ENCODE results near the gene PAX6. TPM values are rescaled to one million over a fixed set of nuclear protein-coding genes. Genes with fewer than 3 reads are reported as not detected.
"Not testable (repeated sequence)": the region's sequence is repeated elsewhere in the genome, so short reads cannot be mapped to it uniquely, and the experiment has no call there.

PAX6 gene
- polyA plus RNA-seq, 4 donors = 0.11 to 0.13 TPM; not detected in 2

DNA sequence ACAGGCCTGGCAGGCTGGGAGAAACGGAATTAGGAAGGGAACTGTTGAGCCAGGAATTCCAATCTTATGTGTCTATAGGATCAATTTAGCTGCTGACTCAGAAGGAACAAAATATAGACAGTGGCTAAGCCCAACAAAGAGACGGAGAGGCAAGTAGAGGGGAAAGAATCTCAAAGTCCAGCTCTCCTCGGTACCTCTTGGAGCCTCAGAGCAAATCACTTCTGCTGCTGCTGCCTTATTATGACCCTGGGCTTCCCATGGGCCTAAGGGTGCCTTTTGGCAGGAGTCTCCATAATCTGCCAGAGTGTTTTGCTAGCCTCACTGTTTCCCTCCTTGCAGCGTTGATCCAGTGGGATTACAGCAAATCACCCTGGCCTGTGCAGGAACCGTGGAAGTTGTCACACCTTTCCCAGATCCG lies 31.7 kb downstream of the PAX6 start:
- no peak for DNase-seq (ENCODE audit: low read depth in 4 of 4, low spot score in 3 of 4)

DNA sequence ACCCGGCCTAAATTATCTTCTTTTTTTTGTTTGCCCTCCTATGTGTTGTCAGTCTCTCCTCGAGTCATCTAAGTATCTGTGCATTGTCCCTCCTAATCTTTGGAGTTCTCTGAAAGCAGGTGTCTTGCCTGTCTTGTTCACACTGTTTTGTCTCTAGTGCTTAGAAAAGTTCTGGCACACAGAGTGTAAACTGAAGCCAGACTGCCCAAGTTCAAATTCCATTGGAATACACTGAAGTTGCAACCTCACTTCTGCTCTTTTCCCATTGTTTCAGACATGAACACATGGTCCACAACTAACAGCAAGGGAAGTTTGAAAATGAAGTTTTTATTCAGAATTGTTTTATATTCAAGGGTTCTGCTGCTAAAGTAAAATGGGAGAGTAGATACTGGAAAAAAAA lies 38.7 kb downstream of the PAX6 start:
- DNase-seq (ENCODE audit: low read depth in 4 of 4, low spot score in 3 of 4) = no peak

DNA sequence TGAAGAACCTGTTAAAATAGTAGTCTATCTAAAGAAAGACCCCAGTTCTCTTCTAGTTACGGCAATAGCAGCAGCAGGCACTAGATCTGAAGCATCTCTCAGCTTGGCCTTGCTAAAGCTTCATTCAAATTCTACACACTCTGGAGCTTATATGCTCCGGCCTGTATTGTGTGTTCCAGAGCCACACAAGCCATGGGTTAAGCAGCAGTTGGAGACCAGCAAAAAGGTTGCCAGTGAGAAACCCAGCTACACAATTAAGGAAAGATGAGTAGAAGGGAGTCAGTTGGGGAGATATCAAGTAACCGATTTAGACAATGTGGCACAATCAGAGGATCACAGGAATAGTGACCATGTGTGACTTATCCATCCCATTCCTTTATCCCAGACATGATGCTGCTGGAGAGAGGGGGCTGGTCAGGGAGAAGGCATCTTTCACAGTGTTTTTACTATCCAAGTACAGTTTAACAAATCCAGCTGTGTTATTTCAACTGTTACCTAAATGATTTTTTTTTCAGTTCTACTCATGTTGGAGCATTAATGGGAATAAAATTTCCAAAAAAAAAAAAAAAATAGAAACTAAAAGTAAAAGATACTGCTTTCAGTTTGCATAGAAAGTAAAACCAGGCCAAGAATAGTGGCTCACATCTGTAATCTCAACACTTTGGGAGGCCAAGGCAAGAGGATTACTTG lies 41.0 kb downstream of the PAX6 start:
- DNase-seq (ENCODE audit: low read depth in 4 of 4, low spot score in 3 of 4) = no peak

DNA sequence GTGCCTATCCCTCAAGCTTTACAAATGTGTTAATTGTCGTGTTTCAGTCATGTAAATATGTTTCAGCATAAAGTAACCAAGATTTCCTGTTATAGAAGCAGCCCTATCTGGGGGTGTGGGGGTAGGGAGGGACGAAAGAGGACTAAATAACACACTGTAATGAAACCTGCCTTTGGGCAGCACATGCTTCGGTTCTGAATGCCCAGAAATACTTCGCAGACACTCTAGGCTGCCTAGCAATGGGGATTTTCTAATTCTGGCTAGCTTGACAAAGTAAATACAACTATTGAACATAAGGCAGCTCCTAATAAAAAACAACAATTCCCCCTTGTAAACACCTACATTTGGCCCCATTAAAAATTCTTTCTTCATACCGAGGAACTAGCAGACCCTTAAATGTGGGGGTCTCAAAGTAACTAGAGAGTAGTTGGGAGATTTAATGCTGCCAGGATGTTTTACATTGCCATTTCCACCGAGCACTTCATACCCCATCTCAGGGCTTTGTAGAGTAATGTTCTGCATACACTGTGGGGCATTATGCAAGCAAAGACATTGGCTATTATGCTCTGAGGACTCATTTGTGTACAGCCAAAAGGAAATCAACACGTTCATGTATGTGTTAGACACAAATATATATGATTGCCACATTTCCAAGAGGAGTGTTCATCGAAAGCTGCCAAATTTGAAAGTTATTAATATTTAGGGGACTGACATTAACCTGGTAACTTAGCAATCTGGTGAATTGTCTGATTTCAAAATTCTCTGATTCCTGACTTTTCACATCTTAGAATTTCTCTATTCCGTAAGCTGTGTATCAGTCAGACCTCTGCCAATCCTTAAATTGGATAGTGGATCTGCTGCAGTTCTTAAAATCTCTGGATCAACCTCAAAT lies 42.1 kb downstream of the PAX6 start:
- no peak for DNase-seq (ENCODE audit: low read depth in 4 of 4, low spot score in 3 of 4)

DNA sequence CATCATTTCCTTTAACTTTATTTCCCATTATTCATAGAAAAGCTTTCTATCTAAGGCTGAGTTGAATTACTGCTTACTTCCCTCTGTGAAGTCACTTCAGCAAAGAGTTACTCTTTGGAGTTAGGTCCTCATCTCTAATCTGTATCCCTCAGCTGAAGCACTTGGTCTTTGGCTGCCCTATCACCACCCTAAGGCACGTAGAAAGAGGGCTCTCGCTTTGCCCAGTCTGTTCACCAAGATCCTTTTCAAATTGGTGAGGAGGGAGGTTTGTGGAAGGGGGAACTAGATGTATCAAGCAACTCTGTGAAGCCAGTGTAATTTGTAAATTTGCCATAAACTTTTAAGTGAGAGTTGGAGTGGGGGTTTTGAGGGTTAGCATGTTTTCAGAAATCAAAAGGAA lies 43.4 kb downstream of the PAX6 start:
- no peak for DNase-seq (ENCODE audit: low read depth in 4 of 4, low spot score in 3 of 4)

DNA sequence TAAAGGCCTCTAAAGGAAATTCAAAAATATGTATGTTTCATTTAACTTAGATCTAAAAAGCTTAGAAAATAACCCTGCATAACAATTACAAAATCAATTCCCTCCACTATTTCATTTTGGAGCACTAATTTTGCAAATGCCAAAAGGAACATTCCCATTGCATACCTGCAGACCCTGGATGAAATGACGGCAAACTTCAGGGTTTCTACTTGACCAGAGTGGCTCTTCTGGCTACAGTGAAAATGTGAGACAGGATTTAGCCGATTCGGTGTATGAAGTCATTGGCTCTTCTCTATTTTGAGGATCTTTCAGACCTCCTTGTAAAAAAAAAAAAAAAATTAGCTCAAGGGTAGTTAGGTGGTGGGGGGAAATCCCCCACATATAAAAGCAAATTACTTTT lies 44.1 kb downstream of the PAX6 start:
- no peak for DNase-seq (ENCODE audit: low read depth in 4 of 4, low spot score in 3 of 4)

DNA sequence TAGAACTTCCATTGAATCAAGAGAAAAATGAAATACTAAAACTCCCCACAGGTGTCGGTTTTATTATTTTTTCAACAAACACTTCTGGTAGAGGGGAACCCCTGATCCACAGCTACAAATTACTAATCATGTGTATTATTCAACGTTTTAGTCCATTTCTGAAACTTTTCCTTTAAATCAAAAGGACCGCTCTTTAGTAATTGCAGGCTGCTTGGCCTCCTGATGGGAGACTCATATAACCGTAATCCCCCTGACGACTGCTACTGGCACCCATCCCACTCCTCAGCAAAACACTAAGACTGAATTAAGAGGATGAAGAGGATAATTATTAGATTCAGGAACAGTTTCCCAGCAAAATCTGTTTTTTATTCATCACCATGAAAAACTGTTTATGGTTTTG lies 46.4 kb downstream of the PAX6 start:
- no peak for DNase-seq (ENCODE audit: low read depth in 4 of 4, low spot score in 3 of 4)

DNA sequence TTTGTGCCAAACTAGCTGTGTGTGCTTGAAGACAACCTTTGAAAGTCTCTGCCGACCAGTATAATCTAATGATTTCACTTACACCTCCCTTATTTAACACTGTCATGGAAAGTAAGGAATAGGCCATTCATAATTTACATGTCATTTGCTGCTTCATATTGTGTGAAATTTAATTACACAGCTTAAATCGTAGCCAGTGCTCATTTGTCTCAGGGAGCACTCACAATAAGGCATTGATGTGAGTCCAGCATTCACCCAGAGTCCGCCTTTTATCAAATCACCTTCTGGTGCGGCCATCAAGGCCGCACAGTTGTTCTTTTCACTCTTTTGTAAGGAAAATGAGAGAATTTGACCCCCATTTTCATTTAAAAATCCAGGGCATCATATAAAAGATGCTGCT lies 46.9 kb downstream of the PAX6 start:
- DNase-seq (ENCODE audit: low read depth in 4 of 4, low spot score in 3 of 4) = no peak

DNA sequence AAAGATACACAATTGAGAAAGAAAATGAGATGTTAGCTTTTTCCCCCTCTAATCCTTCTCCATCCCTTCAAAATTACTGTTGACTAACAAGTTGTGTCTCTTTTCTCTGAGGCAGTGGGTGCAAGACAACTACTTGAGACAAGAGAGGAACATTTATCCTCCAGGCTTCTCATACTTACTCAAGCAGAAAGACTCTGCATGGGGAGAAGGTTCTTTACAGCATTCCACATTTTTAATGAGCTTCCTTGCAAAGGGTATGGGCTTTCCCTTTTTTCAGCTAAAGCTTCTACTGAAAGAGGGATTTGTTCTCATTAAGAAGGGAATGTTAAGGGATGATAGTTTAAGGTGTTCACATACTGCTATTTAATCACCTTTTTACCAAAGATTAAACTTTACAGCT lies 47.8 kb downstream of the PAX6 start:
- DNase-seq (ENCODE audit: low read depth in 4 of 4, low spot score in 3 of 4) = no peak

DNA sequence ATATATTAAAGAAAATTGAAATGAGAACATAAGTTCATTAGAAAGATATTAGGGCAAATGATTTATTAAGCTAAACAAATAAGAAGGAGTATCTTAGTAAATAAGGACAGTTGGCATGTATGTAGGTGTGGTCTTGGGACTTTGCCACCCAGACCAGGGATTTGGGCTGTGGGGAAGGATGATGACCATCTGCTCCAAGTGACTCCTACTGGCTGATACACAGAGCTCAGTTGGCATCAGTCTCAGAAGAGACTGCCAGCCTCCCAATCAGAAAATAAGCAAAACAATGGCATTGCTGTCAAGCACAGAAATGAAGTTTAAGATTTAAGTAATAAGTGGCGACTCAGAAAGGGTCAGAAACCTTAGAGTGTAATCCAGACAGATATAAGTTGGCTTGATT lies 49.5 kb downstream of the PAX6 start:
- no peak for DNase-seq (ENCODE audit: low read depth in 4 of 4, low spot score in 3 of 4)

DNA sequence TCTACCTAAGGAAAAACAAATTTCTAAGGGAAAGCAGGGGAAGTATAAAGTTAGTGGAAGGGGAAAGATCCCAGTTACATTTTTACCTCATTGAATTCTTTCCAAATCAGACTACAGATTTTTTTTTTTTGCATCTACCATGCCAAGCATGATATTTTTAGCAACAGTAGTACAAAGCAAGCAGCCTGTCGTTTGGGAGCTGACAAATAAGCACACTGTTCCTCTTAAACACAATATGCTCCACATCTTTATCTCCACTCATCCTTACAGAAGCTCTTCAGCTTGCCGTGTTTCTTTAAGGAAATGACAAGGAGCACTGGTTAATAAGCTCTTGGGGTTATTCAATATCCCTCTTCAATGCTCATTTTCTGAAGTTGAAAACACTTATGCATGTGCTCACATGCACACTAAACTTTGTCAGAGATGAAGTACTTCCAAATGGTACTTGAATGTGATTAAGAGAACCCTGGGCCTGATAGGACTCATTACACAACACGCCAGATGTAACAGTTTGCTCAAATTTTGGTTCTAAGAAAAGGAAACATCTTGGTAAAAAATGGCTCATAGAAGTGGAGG lies 53.8 kb downstream of the PAX6 start:
- DNase-seq (ENCODE audit: low read depth in 4 of 4, low spot score in 3 of 4) = no peak

DNA sequence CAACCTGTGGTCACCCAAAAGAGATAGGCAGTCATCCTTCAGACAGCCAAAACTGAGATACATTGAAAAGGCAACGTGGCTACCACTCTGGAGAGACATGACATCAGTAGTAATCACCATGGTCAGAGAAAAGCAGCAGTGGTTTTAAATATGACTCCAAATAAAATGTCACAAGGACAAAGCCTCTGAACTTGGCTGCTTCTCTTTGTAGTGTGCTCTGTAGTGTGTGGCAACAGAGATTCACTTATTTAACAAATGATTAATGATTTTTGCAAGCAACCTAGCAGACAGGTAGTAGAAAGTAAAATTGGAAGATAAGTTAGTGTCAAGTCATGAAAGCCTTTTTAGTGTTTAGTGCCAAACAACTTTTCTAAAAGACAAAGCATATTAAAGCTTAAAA lies 63.5 kb downstream of the PAX6 start:
- no peak for DNase-seq (ENCODE audit: low read depth in 4 of 4, low spot score in 3 of 4)

DNA sequence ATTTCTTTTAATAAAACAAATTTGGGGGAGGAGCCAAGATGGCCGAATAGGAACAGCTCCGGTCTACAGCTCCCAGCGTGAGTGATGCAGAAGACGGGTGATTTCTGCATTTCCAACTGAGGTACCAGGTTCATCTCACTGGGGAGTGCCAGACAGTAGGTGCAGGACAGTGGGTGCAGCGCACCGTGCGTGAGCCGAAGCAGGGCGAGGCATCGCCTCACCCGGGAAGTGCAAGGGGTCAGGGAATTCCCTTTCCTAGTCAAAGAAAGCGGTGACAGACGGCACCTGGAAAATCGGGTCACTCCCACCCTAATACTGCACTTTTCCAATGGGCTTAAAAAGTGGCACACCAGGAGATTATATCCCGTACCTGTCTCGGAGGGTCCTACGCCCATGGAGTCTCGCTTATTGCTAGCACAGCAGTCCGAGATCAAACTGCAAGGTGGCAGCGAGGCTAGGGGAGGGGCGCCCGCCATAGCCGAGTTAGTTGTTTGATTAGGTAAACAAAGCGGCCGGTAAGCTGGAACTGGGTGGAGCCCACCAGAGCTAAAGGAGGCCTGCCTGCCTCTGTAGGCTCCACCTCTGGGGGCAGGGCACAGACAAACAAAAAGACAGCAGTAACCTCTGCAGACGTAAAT lies 70.3 kb downstream of the PAX6 start:
- not testable (repeated sequence) for DNase-seq (ENCODE audit: low read depth in 4 of 4, low spot score in 3 of 4)

DNA sequence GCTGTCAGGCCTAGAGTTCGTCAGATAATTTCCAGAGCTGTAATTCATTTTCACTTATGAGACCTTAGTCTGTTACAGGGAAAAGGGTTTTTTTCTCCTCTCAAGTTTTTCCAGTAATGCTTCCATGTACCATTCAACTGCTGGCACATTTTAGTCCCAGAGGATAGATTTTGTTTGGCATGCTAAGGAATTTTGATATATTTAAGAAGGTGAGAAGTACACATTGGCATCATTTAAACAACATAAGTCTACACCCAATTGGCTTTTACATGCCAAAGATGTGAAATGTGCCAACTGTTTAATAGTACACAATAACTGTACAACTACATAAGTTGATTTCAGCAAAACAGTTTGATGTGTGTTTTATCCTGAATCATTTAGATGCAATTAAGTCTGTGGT lies 71.0 kb downstream of the PAX6 start:
- DNase-seq (ENCODE audit: low read depth in 4 of 4, low spot score in 3 of 4) = no peak
